ENCODE results near the gene SYNGAP1.

DNA sequence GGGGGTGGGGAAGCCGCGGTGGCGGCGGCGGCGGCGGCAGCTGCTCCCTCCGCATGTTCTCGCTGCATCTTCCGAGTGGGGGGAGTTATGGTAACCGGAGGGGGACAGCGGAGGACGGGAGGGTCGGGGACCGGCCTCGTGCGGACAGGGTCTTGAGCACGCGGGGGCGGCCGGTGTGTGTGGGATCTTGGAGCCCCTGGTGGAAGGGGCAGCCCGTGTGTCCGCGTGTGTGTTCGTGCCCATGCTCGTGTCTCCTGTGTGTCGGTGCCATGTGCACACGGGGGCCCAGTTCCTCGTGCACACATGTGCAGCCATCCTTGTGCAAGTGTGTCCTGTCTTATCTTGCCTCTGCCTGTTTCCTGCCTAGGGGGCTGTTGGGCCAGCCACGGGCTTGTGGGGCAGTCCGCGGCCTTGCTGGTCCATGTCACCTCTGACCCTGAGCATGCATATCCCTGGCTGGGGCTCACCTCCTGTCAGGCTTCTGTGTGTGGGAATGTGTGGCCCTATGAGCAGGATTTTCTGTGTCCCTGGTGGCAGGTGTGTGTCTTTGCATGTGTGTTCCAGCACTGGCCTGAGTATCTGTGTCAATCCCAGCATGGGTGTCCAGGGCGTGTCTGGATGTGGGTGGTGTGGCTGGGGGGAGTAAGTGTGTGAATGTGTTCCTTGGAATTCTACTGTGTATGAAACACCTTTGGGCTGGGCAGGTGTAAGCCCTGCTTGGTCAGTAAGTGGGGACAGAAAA, 8.5 kb downstream of the SYNGAP1 start:
- TF ChIP-seq YY1 (IDR thresholded peaks at IDR 0.05; ENCODE audit: insufficient read depth, insufficient read length) = no peak
- no peak for TF ChIP-seq SUZ12 (IDR thresholded peaks at IDR 0.05; ENCODE audit: extremely low read depth, insufficient read depth, insufficient read length)
- TF ChIP-seq ZNF274 (IDR thresholded peaks at IDR 0.05; ENCODE audit: low read depth, low read length) = no peak

All from NT2/D1 (cell line).